WERI-Rb-1 (cell line): ENCODE results near the gene STAT4.
A peak's percentile ranks its signal among the peaks of the same experiment; 100 is the strongest.

Source experiments
- DNase-seq: peaks from one replicate; pipeline ENCODE4 v3.0.0-alpha.2; 2020
- H3K27ac ChIP-seq: fragments of 250-450 bp; sonication (Bioruptor Pico); 2 replicates; pipeline ENCODE4 v1.5.1; 2020; ENCODE audit warnings: mild to moderate bottlenecking, moderate library complexity
- H3K27me3 ChIP-seq: fragments of 250-450 bp; sonication (Bioruptor Pico); 2 replicates; pipeline ENCODE4 v1.5.1; 2021; ENCODE audit warnings: mild to moderate bottlenecking, low read depth, moderate library complexity; ENCODE audit not compliant: insufficient read depth, severe bottlenecking
- H3K36me3 ChIP-seq: fragments of 250-450 bp; sonication (Bioruptor Pico); 2 replicates; pipeline ENCODE4 v1.5.1; 2020; ENCODE audit warnings: mild to moderate bottlenecking, moderate library complexity
- H3K4me3 ChIP-seq: 2 replicates; pipeline ENCODE4 v1.5.1; 2011; ENCODE audit warnings: low read depth, mild to moderate bottlenecking, control low read depth, low read length
- H3K9me3 ChIP-seq: fragments of 250-450 bp; sonication (Bioruptor Pico); 2 replicates; pipeline ENCODE4 v1.5.1; 2021; ENCODE audit warnings: mild to moderate bottlenecking, moderate library complexity; ENCODE audit not compliant: severe bottlenecking
- CTCF ChIP-seq: IDR thresholded peaks from 2 replicates; pipeline ENCODE4 v1.5.1; 2011; ENCODE audit warnings: low read depth, mild to moderate bottlenecking, control low read depth, inconsistent platforms, low read length

STAT4 gene

DNA sequence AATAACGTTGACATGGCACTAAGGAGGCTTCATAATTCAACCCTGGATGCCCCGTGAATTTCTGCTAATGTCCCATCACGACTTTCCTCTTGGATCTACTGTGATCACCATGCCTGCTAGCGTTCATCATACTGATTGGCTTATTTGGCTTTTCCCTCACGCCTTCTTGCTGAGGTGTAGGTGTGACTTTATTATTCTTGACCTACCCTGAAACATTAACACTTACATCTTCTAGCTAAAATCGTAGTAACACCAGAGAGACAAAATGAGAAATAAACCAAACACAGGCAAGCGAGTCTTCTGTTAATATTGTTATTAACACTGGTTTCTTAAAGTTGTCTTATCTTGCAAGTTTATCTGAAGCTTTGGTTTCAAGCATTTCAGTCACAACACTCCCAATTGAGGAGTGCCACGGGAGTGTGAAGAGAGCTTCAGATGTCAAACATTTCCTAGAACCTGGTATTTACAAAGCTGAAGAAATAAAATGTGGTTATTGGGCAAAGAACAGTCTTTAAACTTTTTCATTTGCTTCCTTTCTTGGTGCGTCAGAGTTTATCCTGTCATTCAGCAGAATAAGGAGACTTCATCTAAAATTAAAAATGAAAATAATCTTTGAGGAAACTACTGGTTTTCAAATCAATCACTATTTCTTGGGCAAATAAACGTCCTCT is 121.4 kb downstream of the STAT4 start:
- Histone ChIP-seq H3K36me3 (no peaks in the 10 kb centered on the region), H3K27ac (no peak overlapping the region), H3K9me3 (no peaks in the 10 kb centered on the region), H3K27me3 (no peaks in the 10 kb centered on the region), H3K4me3 (no peak overlapping the region)
- no peak for TF ChIP-seq CTCF
- no peak for DNase-seq

DNA sequence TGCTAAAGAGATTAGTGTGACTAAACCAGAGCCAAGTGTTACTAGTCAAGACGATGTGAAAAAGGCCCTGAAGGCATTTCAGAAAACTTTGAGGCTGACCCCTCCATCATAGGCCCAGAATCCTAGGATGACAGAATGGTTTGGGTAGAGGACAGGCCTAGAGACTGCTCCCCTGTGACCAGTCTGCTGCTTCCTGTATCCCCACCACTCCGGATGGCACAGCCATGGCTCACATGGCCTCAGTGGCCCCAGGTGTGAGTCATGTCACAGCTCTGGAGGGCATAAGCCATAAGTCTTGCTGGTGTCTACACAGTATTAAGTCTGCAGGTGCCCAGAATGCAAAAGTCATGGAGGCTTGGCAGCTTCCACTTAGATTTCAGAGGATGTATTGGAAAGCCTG is 124.4 kb downstream of the STAT4 start:
- DNase-seq, result no peak
- Histone ChIP-seq H3K27me3 (no peaks in the 10 kb centered on the region), H3K9me3 (no peaks in the 10 kb centered on the region), H3K4me3 (no peak overlapping the region), H3K36me3 (no peaks in the 10 kb centered on the region), H3K27ac (no peak overlapping the region)
- no peak for TF ChIP-seq CTCF

DNA sequence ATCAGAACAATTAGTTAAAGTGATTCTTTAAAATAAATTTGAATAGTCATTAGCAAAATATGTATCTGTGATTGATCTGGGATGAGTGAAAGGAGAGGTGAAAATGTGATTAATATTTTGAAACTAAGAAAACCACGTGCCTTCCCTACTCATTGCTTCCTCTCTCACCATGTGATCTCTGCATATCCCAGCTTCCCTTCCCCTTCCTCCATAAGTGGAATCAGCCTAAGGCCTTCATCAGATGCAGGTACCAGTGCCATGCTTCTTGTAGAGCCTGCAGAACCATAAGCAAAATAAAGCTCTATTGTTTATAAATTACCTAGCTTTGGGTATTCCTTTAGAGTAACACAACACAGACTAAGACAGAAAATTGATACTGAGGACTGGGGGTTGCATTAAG is 125.7 kb downstream of the STAT4 start:
- no peak for TF ChIP-seq CTCF
- no peak for DNase-seq
- H3K27me3 ChIP-seq, result no peaks in the 10 kb centered on the region
- no peak overlapping the region for H3K27ac ChIP-seq
- H3K36me3 ChIP-seq, result no peaks in the 10 kb centered on the region
- H3K4me3 ChIP-seq, result no peak overlapping the region
- no peaks in the 10 kb centered on the region for H3K9me3 ChIP-seq

DNA sequence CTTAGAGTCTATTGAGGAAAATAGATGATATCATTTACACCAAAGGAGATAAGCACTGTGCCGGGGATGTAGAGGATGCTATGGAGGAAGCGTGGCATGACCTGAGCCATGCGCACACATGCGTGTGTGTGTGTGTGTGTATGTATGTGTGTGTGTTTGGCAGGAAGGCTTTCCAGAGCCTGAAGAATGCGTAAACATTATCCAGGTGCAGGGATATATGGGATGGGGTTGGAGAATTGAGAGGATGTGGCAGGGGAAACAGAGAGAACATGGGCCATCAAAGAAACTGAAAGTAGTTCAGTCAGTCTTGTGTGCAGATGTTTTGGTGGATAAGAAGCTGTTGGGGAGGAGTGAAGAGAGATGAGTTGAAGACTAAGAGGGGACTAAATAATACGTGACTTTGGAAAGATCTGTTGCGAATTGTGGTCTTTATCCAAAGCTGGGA is 127.5 kb downstream of the STAT4 start:
- no peak overlapping the region for H3K4me3 ChIP-seq
- no peak for TF ChIP-seq CTCF
- H3K27ac ChIP-seq, result no peak overlapping the region
- H3K36me3 ChIP-seq, result no peaks in the 10 kb centered on the region
- H3K27me3 ChIP-seq, result no peaks in the 10 kb centered on the region
- H3K9me3 ChIP-seq, result no peaks in the 10 kb centered on the region
- no peak for DNase-seq

GRCh38 chr2:191020742-191021381 is 129.9 kb downstream of the STAT4 start:
- Histone ChIP-seq H3K27ac (peak overlapping the region; percentile 89), H3K4me3 (peak overlapping the region; percentile 55), H3K36me3 (no peaks in the 10 kb centered on the region), H3K27me3 (no peaks in the 10 kb centered on the region), H3K9me3 (no peaks in the 10 kb centered on the region)
- no peak for TF ChIP-seq CTCF
- no peak for DNase-seq
